ENCODE measurements around the gene MEGF11.

DNA sequence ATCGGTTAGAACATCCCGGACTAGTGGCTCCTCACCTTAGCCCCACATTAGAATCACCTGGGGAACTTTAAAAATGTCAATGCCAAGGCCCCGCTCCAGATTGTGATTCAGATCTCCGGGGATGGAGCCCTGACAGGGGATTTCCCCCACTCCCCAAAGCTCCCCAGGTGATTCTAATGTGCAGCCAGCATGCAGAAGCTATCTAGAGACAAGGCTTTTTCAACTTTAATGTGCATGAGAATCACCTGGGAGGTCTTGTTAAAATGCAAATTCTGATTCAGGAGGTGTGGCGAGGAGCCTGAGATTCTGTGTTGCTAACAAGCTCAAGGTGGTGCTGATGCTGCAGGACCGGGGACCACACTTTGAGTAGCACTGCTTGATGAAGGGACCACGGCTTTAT is 227.6 kb downstream of the MEGF11 start:
- TF ChIP-seq POLR2AphosphoS5 (IDR thresholded peaks at IDR 0.05), result no peak
- TF ChIP-seq, protein P1, sequence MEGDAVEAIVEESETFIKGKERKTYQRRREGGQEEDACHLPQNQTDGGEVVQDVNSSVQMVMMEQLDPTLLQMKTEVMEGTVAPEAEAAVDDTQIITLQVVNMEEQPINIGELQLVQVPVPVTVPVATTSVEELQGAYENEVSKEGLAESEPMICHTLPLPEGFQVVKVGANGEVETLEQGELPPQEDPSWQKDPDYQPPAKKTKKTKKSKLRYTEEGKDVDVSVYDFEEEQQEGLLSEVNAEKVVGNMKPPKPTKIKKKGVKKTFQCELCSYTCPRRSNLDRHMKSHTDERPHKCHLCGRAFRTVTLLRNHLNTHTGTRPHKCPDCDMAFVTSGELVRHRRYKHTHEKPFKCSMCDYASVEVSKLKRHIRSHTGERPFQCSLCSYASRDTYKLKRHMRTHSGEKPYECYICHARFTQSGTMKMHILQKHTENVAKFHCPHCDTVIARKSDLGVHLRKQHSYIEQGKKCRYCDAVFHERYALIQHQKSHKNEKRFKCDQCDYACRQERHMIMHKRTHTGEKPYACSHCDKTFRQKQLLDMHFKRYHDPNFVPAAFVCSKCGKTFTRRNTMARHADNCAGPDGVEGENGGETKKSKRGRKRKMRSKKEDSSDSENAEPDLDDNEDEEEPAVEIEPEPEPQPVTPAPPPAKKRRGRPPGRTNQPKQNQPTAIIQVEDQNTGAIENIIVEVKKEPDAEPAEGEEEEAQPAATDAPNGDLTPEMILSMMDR (IDR thresholded peaks at IDR 0.05), result no peak
- no peak for TF ChIP-seq POLR2A (IDR thresholded peaks at IDR 0.05)

All from breast epithelium (tissue), 3 donors.